ENCODE data around the gene SYNE1.
"Not testable (repeated sequence)": the region's sequence is repeated elsewhere in the genome, so short reads cannot be mapped to it uniquely, and the experiment has no call there.

Gene SYNE1

DNA sequence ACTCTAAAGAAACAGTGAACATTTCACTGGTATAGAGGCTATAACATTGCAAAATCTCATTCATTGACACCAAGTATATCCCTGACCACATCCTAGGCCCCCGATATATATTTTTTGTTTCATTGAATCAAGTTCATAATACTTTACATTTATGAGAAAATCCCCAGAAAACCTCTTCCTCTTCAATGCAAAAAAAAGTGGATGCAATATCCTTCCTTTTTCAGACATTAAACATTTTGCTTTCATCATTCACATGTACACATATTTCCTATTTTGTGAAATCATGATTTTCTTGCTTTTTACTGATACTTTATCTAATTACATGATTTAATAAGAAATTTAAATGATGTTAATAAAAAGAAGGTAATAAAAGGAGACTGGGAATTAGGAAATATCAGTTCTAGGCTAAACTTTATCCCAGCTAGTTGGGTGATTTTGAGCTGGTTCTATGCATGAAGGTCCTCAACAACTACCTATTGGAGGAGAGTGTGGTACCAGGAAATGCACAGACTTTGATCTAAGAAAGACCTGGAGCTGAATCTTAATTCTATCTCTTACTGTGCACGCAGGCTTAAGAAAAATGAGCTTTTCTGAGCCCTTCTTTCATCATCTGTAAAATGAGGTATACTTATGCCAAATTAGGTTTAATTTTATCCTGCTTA, 4.9 kb downstream of the SYNE1 start:
- H3K4me3 ChIP-seq (ENCODE audit: low read depth, low read length): no peak overlapping the region
- TF ChIP-seq, protein P1, sequence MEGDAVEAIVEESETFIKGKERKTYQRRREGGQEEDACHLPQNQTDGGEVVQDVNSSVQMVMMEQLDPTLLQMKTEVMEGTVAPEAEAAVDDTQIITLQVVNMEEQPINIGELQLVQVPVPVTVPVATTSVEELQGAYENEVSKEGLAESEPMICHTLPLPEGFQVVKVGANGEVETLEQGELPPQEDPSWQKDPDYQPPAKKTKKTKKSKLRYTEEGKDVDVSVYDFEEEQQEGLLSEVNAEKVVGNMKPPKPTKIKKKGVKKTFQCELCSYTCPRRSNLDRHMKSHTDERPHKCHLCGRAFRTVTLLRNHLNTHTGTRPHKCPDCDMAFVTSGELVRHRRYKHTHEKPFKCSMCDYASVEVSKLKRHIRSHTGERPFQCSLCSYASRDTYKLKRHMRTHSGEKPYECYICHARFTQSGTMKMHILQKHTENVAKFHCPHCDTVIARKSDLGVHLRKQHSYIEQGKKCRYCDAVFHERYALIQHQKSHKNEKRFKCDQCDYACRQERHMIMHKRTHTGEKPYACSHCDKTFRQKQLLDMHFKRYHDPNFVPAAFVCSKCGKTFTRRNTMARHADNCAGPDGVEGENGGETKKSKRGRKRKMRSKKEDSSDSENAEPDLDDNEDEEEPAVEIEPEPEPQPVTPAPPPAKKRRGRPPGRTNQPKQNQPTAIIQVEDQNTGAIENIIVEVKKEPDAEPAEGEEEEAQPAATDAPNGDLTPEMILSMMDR (IDR thresholded peaks at IDR 0.05; ENCODE audit: low read depth, low read length): no peak
- DNase-seq: no peak
- H3K27ac ChIP-seq: no peak overlapping the region
- H3K9me3 ChIP-seq (ENCODE audit: severe bottlenecking): no peaks in the 10 kb centered on the region
- H3K27me3 ChIP-seq (ENCODE audit: insufficient read depth, low read depth, severe bottlenecking): peaks cover 20% of the 10 kb centered on the region
- H3K36me3 ChIP-seq: no peaks in the 10 kb centered on the region

DNA sequence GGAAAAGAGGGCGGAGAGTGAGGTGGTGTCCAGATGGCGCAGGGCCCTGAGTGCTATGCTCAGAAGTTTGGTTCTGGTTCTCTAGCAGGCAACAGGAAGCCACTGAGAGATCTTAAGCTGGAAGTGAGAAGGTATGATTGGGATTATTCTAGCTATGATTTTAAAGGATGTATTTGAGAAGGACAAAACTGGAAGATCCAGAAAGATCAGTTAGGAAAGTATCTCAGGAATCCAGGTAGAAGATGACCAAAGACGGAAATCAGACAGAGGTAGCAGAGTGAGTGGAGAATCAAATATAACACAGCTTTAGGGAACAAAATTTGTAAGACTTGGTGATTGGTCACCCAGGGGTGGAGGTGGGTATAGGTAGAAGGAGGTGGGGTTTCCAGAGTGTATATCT, 5.8 kb downstream of the SYNE1 start:
- H3K27me3 ChIP-seq (ENCODE audit: insufficient read depth, low read depth, severe bottlenecking): peaks cover 13% of the 10 kb centered on the region
- no peaks in the 10 kb centered on the region for H3K9me3 ChIP-seq (ENCODE audit: severe bottlenecking)
- DNase-seq: no peak
- H3K36me3 ChIP-seq: no peaks in the 10 kb centered on the region
- H3K4me3 ChIP-seq (ENCODE audit: low read depth, low read length): no peak overlapping the region
- no peak overlapping the region for H3K27ac ChIP-seq
- TF ChIP-seq, protein P1 (IDR thresholded peaks at IDR 0.05; ENCODE audit: low read depth, low read length): no peak

DNA sequence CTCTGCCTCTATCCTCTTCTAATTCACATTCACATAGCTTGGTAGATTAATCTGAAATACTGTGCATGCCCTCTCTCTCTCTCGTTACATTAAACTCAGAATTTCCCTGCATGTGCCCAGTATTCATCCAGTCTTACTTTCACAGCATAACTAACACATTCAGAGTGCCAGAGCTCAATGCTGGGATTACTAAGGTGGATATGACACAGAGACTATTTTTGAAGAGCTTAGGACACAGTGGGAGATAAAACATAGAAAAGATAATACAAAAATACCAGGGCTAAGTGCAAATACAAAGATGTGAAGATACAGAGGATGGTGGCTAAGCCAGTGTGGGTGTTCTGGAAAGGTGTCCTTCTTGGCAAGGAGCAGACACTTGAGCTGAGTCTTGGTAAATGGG, 6.3 kb downstream of the SYNE1 start:
- Histone ChIP-seq H3K27ac (no peak overlapping the region), H3K27me3 (ENCODE audit: insufficient read depth, low read depth, severe bottlenecking) (peaks cover 9% of the 10 kb centered on the region)

DNA sequence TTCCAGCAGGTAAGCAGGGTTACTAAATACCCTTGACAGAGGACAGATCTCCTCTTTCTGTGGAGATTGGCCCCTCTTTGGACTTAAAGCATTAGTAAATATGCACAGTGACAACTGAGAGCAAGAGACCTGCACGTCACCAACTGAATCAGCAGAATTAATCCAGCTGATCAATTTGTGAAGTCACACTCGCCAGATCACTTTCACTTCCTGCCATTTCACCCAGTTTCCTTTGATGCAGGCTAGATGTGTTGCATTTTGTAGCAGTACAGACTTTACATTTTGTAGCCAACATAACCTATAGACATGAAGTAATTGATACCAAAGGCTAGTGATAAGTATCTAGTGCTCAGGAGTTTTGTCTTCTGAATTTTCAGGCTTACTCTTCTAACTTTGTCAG, 11.9 kb downstream of the SYNE1 start:
- Histone ChIP-seq H3K27ac (no peak overlapping the region), H3K36me3 (no peaks in the 10 kb centered on the region), H3K9me3 (ENCODE audit: severe bottlenecking) (no peaks in the 10 kb centered on the region), H3K27me3 (ENCODE audit: insufficient read depth, low read depth, severe bottlenecking) (peaks cover 3% of the 10 kb centered on the region), H3K4me3 (ENCODE audit: low read depth, low read length) (no peak overlapping the region)
- TF ChIP-seq, protein P1 (IDR thresholded peaks at IDR 0.05; ENCODE audit: low read depth, low read length): no peak
- DNase-seq: no peak

More for the DNA sequence above, 6.3 kb downstream of the SYNE1 start:
- TF ChIP-seq, protein P1 (IDR thresholded peaks at IDR 0.05; ENCODE audit: low read depth, low read length): no peak
- no peaks in the 10 kb centered on the region for H3K9me3 ChIP-seq (ENCODE audit: severe bottlenecking)
- H3K36me3 ChIP-seq: no peaks in the 10 kb centered on the region
- no peak overlapping the region for H3K4me3 ChIP-seq (ENCODE audit: low read depth, low read length)
- DNase-seq: no peak

DNA sequence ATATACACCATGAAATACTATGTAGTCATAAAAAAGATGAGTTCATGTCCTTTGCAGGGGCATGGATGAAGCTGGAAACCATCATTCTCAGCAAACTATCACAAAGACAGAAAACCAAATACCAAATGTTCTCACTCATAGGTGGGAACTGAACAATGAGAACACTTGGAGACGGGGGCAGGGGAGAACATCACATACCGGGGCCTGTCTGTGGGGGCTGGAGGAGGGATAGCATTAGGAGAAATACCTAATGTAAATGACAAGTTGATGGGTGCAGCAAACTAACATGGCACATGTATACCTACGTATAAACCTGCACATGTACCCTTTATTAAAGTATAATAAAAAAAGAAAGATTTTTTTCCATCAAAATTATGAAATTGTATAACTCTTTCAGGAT, 22.4 kb downstream of the SYNE1 start:
- H3K27me3 ChIP-seq (ENCODE audit: insufficient read depth, low read depth, severe bottlenecking); H3K36me3 ChIP-seq; H3K27ac ChIP-seq; DNase-seq; H3K9me3 ChIP-seq (ENCODE audit: severe bottlenecking); H3K4me3 ChIP-seq (ENCODE audit: low read depth, low read length): not testable (repeated sequence)

DNA sequence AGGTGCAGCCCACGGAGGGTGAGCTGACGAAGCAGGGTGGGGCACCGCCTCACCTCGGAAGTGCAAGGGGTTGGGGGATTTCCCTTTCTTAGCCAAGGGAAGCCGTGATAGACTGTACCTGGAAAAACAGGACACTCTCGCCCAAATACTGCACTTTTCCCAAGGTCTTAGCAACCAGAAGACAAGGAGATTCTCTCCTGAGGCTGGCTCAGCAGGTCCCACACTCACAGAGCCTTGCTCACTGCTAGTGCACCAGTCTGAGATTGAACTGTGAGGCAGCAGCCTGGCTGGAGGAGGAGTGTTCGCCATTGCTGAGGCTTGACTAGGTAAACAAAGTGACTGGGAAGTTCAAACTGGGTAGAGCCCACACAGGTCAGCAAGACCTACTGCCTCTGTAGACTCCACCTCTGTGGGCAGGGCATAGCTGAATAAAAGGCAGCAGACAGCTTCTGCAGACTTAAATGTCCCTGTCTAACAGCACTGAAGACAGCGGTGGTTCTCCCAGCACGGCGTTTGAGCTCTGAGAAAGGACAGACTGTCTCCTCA, 28.0 kb downstream of the SYNE1 start:
- Histone ChIP-seq H3K36me3 (no peaks in the 10 kb centered on the region), H3K4me3 (ENCODE audit: low read depth, low read length) (no peak overlapping the region), H3K27me3 (ENCODE audit: insufficient read depth, low read depth, severe bottlenecking) (no peaks in the 10 kb centered on the region), H3K27ac (no peak overlapping the region), H3K9me3 (ENCODE audit: severe bottlenecking) (no peaks in the 10 kb centered on the region)
- TF ChIP-seq, protein P1 (IDR thresholded peaks at IDR 0.05; ENCODE audit: low read depth, low read length): no peak
- no peak for DNase-seq

Data from WERI-Rb-1 (cell line).